ENCODE data around the gene EFCAB8.
A peak's percentile ranks its signal among the peaks of the same experiment; 100 is the strongest.
"Not testable (repeated sequence)": the region's sequence is repeated elsewhere in the genome, so short reads cannot be mapped to it uniquely, and the experiment has no call there.

The EFCAB8 gene

GRCh38 chr20:32959351-32960221 is 100.9 kb downstream of the EFCAB8 start:
- peak; percentile 55 for DNase-seq
- Histone ChIP-seq H3K4me1 (ENCODE audit: control insufficient read depth, low read depth, low read length) (no peaks in the 10 kb centered on the region), H3K4ac (ENCODE audit: low read depth, low read length) (peak overlapping the region; percentile 5), H4K5ac (ENCODE audit: low read length) (no peak overlapping the region), H3K9ac (ENCODE audit: low read length) (no peak overlapping the region), H2BK5ac (ENCODE audit: low read length) (no peak overlapping the region), H3K4me3 (ENCODE audit: low read length) (no peak overlapping the region), H3K27me3 (ENCODE audit: insufficient read depth, low read length, poor library complexity) (no peaks in the 10 kb centered on the region), H2BK120ac (ENCODE audit: low read depth, low read length) (no peak overlapping the region), H4K8ac (ENCODE audit: low read depth, low read length) (no peak overlapping the region), H3K79me2 (ENCODE audit: control insufficient read depth, insufficient read depth, low read length) (no peaks in the 10 kb centered on the region), H3K23ac (ENCODE audit: low read length) (no peak overlapping the region), H3K56ac (ENCODE audit: low read length) (no peak overlapping the region), H3K18ac (ENCODE audit: low read length) (no peak overlapping the region), H3K79me1 (ENCODE audit: low read length) (no peaks in the 10 kb centered on the region), H2BK15ac (replicated peaks; ENCODE audit: low read depth) (no peak overlapping the region), H2AK5ac (ENCODE audit: low read length) (peak overlapping the region; percentile 5), H3K27ac (ENCODE audit: low read depth, low read length) (no peak overlapping the region), H3K36me3 (ENCODE audit: control insufficient read depth, insufficient read depth, low read length) (no peaks in the 10 kb centered on the region), H3K4me2 (ENCODE audit: low read length) (no peak overlapping the region)
- WGBS (ENCODE audit: extremely low coverage, insufficient coverage, low lambda C conversion rate): no CpG with 5 or more reads among the region's 14 CpGs

GRCh38 chr20:32960222-32960518 is 101.4 kb downstream of the EFCAB8 start:
- no peak overlapping the region for H3K4me2 ChIP-seq (ENCODE audit: low read length)
- no peak overlapping the region for H4K8ac ChIP-seq (ENCODE audit: low read depth, low read length)
- H3K9ac ChIP-seq (ENCODE audit: low read length): no peak overlapping the region
- no peak overlapping the region for H3K4me3 ChIP-seq (ENCODE audit: low read length)
- no peak for DNase-seq
- no peaks in the 10 kb centered on the region for H3K27me3 ChIP-seq (ENCODE audit: insufficient read depth, low read length, poor library complexity)
- H3K79me1 ChIP-seq (ENCODE audit: low read length): no peaks in the 10 kb centered on the region
- H3K4me1 ChIP-seq (ENCODE audit: control insufficient read depth, low read depth, low read length): no peaks in the 10 kb centered on the region
- H2BK15ac ChIP-seq (replicated peaks; ENCODE audit: low read depth): no peak overlapping the region
- peak overlapping the region; percentile 13 for H2BK5ac ChIP-seq (ENCODE audit: low read length)
- no peak overlapping the region for H2BK120ac ChIP-seq (ENCODE audit: low read depth, low read length)
- H3K4ac ChIP-seq (ENCODE audit: low read depth, low read length): peak overlapping the region; percentile 5
- no peak overlapping the region for H4K5ac ChIP-seq (ENCODE audit: low read length)
- H2AK5ac ChIP-seq (ENCODE audit: low read length): peak overlapping the region; percentile 12
- peak overlapping the region; percentile 37 for H3K56ac ChIP-seq (ENCODE audit: low read length)
- H3K36me3 ChIP-seq (ENCODE audit: control insufficient read depth, insufficient read depth, low read length): no peaks in the 10 kb centered on the region
- no peaks in the 10 kb centered on the region for H3K79me2 ChIP-seq (ENCODE audit: control insufficient read depth, insufficient read depth, low read length)
- no peak overlapping the region for H3K27ac ChIP-seq (ENCODE audit: low read depth, low read length)
- no peak overlapping the region for H3K23ac ChIP-seq (ENCODE audit: low read length)
- H3K18ac ChIP-seq (ENCODE audit: low read length): no peak overlapping the region

- peak overlapping the region; percentile 72 for H2AK5ac ChIP-seq (ENCODE audit: low read length)
- WGBS (ENCODE audit: extremely low coverage, insufficient coverage, low lambda C conversion rate): no CpG with 5 or more reads among the region's 28 CpGs
- DNase-seq: no peak
Observed at GRCh38 chr20:32960849-32961731, 102.4 kb downstream of the EFCAB8 start.

GRCh38 chr20:32962053-32962452 is 103.3 kb downstream of the EFCAB8 start:
- H2BK15ac ChIP-seq (replicated peaks; ENCODE audit: low read depth): no peak overlapping the region
- peak overlapping the region; percentile 48 for H2AK5ac ChIP-seq (ENCODE audit: low read length)
- DNase-seq: no peak
- H3K79me2 ChIP-seq (ENCODE audit: control insufficient read depth, insufficient read depth, low read length): no peaks in the 10 kb centered on the region
- H2BK5ac ChIP-seq (ENCODE audit: low read length): peak overlapping the region; percentile 34
- WGBS (ENCODE audit: extremely low coverage, insufficient coverage, low lambda C conversion rate): no CpG with 5 or more reads among the region's 5 CpGs
- no peak overlapping the region for H3K27ac ChIP-seq (ENCODE audit: low read depth, low read length)
- no peak overlapping the region for H4K8ac ChIP-seq (ENCODE audit: low read depth, low read length)
- H3K36me3 ChIP-seq (ENCODE audit: control insufficient read depth, insufficient read depth, low read length): no peaks in the 10 kb centered on the region
- H3K18ac ChIP-seq (ENCODE audit: low read length): peak overlapping the region; percentile 20
- no peaks in the 10 kb centered on the region for H3K4me1 ChIP-seq (ENCODE audit: control insufficient read depth, low read depth, low read length)
- H3K27me3 ChIP-seq (ENCODE audit: insufficient read depth, low read length, poor library complexity): no peaks in the 10 kb centered on the region
- H2BK120ac ChIP-seq (ENCODE audit: low read depth, low read length): no peak overlapping the region
- no peaks in the 10 kb centered on the region for H3K79me1 ChIP-seq (ENCODE audit: low read length)
- H3K4me3 ChIP-seq (ENCODE audit: low read length): no peak overlapping the region
- H3K4me2 ChIP-seq (ENCODE audit: low read length): no peak overlapping the region
- H4K5ac ChIP-seq (ENCODE audit: low read length): no peak overlapping the region
- H3K23ac ChIP-seq (ENCODE audit: low read length): no peak overlapping the region
- no peak overlapping the region for H3K4ac ChIP-seq (ENCODE audit: low read depth, low read length)
- H3K9ac ChIP-seq (ENCODE audit: low read length): no peak overlapping the region
- H3K56ac ChIP-seq (ENCODE audit: low read length): peak overlapping the region; percentile 34

More at GRCh38 chr20:32960849-32961731, 102.4 kb downstream of the EFCAB8 start:
- Histone ChIP-seq H3K27ac (ENCODE audit: low read depth, low read length) (no peak overlapping the region), H3K79me1 (ENCODE audit: low read length) (no peaks in the 10 kb centered on the region), H3K18ac (ENCODE audit: low read length) (peak overlapping the region; percentile 0), H2BK5ac (ENCODE audit: low read length) (no peak overlapping the region), H3K36me3 (ENCODE audit: control insufficient read depth, insufficient read depth, low read length) (no peaks in the 10 kb centered on the region), H3K4me3 (ENCODE audit: low read length) (no peak overlapping the region), H3K79me2 (ENCODE audit: control insufficient read depth, insufficient read depth, low read length) (no peaks in the 10 kb centered on the region), H3K23ac (ENCODE audit: low read length) (no peak overlapping the region), H3K27me3 (ENCODE audit: insufficient read depth, low read length, poor library complexity) (no peaks in the 10 kb centered on the region), H3K4me2 (ENCODE audit: low read length) (no peak overlapping the region), H4K5ac (ENCODE audit: low read length) (no peak overlapping the region), H2BK120ac (ENCODE audit: low read depth, low read length) (no peak overlapping the region), H2BK15ac (replicated peaks; ENCODE audit: low read depth) (no peak overlapping the region), H3K56ac (ENCODE audit: low read length) (peak overlapping the region; percentile 50), H3K4me1 (ENCODE audit: control insufficient read depth, low read depth, low read length) (no peaks in the 10 kb centered on the region), H4K8ac (ENCODE audit: low read depth, low read length) (no peak overlapping the region), H3K9ac (ENCODE audit: low read length) (no peak overlapping the region), H3K4ac (ENCODE audit: low read depth, low read length) (no peak overlapping the region)

- WGBS (ENCODE audit: extremely low coverage, insufficient coverage, low lambda C conversion rate): no CpG with 5 or more reads among the region's 11 CpGs
- H2AK5ac ChIP-seq (ENCODE audit: low read length); H2BK120ac ChIP-seq (ENCODE audit: low read depth, low read length); H3K27ac ChIP-seq (ENCODE audit: low read depth, low read length); H4K5ac ChIP-seq (ENCODE audit: low read length); H3K79me2 ChIP-seq (ENCODE audit: control insufficient read depth, insufficient read depth, low read length); H3K4me1 ChIP-seq (ENCODE audit: control insufficient read depth, low read depth, low read length); H4K8ac ChIP-seq (ENCODE audit: low read depth, low read length); DNase-seq; H3K4me2 ChIP-seq (ENCODE audit: low read length); H3K56ac ChIP-seq (ENCODE audit: low read length); H3K79me1 ChIP-seq (ENCODE audit: low read length); H3K27me3 ChIP-seq (ENCODE audit: insufficient read depth, low read length, poor library complexity); H3K18ac ChIP-seq (ENCODE audit: low read length); H3K36me3 ChIP-seq (ENCODE audit: control insufficient read depth, insufficient read depth, low read length); H3K4me3 ChIP-seq (ENCODE audit: low read length); H3K4ac ChIP-seq (ENCODE audit: low read depth, low read length); H2BK15ac ChIP-seq (replicated peaks; ENCODE audit: low read depth); H3K23ac ChIP-seq (ENCODE audit: low read length); H3K9ac ChIP-seq (ENCODE audit: low read length); H2BK5ac ChIP-seq (ENCODE audit: low read length): not testable (repeated sequence)
Observed at GRCh38 chr20:32962646-32963045, 103.9 kb downstream of the EFCAB8 start.
